Measurements from ENCODE around the gene GABARAPL1. TPM values are rescaled to one million over a fixed set of nuclear protein-coding genes. Genes with fewer than 3 reads are reported as not detected.
"Not testable (repeated sequence)": the region's sequence is repeated elsewhere in the genome, so short reads cannot be mapped to it uniquely, and the experiment has no call there.

Gene GABARAPL1
- total RNA-seq, 2 donors from 2014 or later, result 51.4 to 86.9 TPM

DNA sequence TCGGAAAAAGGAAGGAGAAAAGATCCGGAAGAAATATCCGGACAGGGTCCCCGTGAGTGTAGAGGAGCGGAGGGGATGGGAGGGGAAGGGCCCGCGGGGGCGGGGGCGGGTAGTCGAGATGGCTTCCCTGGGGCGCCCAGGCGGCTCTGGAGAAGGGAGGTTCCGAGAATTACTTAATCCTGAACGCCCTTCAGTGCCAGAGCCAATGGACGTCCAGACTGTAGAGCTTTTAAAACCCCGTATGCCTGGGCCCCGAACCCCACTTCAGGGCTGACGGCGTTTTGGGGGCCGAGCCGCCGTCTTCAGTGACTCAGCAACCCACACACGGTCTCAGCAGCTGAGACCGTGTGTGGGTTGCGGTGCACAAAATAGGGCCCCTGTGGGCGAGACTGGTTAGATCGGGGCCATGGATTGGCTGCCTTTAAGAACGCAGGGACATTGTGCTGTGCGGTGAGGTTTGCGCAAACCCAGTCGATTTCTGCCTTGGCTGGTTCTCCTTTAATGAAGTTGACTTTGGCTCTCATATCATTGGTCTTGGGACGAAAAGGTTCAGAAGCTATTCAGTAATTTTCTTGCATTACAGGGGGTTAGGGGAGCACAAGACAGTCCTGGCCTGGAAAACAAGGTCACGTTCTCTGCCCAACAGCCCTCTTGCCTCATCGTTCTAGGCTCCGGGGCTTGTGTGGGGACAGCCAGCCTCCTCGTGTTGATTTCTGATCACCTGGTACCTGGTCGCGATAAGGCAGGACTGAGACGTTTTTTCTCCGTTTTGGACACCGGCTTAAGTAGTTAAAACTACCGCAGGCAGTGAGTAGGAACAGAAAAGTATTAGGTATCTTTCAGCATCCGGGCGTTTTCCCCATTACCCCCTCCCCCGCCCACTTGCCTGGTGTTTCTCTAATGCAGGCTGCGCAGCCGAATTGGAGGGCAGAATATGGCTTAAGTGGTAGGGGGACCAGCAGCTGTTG is 775 bp downstream of the GABARAPL1 start:
- no peaks in the 10 kb centered on the region for H3K36me3 ChIP-seq (replicated peaks in 1 of 2; ENCODE audit: insufficient read depth in 1 of 2, low read depth in 2 of 2)
- peak; percentile 72 to 87 (median 75) for DNase-seq
- no peaks in the 10 kb centered on the region for H3K9me3 ChIP-seq
- intact Hi-C loops (cut with DNase I), result no loop called here
- WGBS, 2 donors, result 0 to 1% methylated on average over 28 to 47 of the region's 47 CpGs
- peaks cover 24% of the 10 kb centered on the region for H3K4me1 ChIP-seq
- no peaks in the 10 kb centered on the region for H3K27me3 ChIP-seq
- ATAC-seq, result peak; percentile 54
- TF ChIP-seq POLR2A (IDR thresholded peaks at IDR 0.05), result peak; percentile 23 to 62 (median 61)
- TF ChIP-seq, protein P1, sequence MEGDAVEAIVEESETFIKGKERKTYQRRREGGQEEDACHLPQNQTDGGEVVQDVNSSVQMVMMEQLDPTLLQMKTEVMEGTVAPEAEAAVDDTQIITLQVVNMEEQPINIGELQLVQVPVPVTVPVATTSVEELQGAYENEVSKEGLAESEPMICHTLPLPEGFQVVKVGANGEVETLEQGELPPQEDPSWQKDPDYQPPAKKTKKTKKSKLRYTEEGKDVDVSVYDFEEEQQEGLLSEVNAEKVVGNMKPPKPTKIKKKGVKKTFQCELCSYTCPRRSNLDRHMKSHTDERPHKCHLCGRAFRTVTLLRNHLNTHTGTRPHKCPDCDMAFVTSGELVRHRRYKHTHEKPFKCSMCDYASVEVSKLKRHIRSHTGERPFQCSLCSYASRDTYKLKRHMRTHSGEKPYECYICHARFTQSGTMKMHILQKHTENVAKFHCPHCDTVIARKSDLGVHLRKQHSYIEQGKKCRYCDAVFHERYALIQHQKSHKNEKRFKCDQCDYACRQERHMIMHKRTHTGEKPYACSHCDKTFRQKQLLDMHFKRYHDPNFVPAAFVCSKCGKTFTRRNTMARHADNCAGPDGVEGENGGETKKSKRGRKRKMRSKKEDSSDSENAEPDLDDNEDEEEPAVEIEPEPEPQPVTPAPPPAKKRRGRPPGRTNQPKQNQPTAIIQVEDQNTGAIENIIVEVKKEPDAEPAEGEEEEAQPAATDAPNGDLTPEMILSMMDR (IDR thresholded peaks at IDR 0.05), result no peak
- peak overlapping the region; percentile 98 to 100 (median 100) for H3K27ac ChIP-seq
- H3K4me3 ChIP-seq, result peak overlapping the region; percentile 62 to 71

DNA sequence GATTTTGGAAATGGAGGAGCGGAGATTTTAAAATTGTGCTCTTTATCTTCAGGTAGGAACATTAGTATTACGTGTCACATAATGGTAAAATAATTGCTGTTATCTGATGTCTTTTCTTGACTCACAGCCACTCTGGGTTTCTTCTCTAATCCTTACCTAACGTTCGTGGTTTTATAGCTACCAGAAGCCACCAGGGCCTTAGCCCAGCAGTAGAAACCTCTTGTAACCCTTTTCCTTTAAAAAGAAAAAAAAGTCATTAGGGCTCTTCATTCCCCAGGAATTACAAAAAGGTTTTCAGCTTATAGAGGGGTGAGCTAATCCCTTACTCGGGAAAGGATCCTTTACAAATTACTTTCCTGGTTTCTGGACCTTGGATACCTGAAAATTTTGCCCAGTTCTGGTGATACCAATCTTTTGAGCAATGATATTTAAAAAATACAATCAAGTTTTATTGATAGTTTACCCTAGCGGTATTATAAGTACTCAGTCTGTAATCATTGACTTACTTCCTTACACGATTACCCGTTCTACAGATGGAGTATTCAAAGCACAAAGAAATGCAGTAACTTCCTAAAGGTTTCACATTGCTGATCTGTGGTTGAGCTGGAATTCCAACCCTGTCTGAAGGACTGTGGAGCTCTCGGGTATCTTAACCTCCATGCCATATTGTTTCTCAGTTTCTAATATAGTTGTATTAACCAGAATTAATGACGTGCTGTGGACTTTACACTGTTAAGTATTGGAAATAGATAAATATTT is 1.6 kb downstream of the GABARAPL1 start:
- no peak for TF ChIP-seq POLR2A (IDR thresholded peaks at IDR 0.05)
- TF ChIP-seq, protein P1 (IDR thresholded peaks at IDR 0.05), result peak in 1 of 7 experiments; percentile 13
- Histone ChIP-seq H3K9me3 (no peaks in the 10 kb centered on the region), H3K4me3 (peak overlapping the region; percentile 62 to 71), H3K27ac (peak overlapping the region; percentile 98 to 100 (median 100)), H3K4me1 (peaks cover 24% of the 10 kb centered on the region), H3K36me3 (replicated peaks in 1 of 2; ENCODE audit: insufficient read depth in 1 of 2, low read depth in 2 of 2) (no peaks in the 10 kb centered on the region), H3K27me3 (no peaks in the 10 kb centered on the region)
- intact Hi-C loops (cut with DNase I), result no loop called here
- no peak for DNase-seq
- WGBS, 2 donors, result 0 to 8% methylated on average over 10 of the region's 10 CpGs
- no peak for ATAC-seq

DNA sequence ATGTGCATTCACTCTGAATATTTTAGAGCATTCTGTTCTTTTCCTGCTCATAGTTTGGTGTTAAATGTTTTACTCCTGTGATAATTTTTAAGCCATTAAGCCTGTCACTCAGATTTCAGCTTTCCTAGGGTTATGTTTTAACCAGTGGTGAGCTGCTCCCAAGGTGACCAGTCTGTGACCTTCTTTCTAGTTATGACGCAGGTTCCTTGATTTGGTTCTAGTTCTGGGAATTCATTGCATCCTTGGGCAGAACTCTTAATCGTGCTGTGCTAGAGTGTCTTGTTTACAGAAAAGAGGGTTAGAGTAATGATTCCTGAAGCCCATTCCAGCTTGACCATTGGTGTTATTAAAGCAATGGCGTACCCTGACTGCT is 2.2 kb downstream of the GABARAPL1 start:
- peak in 1 of 4 donors; percentile 49 for DNase-seq
- peaks cover 27% of the 10 kb centered on the region for H3K4me1 ChIP-seq
- ATAC-seq, result no peak
- intact Hi-C loops (cut with DNase I), result no loop called here
- H3K9me3 ChIP-seq, result no peaks in the 10 kb centered on the region
- H3K27me3 ChIP-seq, result no peaks in the 10 kb centered on the region
- H3K4me3 ChIP-seq, result peak overlapping the region in 1 of 2 donors; percentile 71
- H3K36me3 ChIP-seq (replicated peaks in 1 of 2; ENCODE audit: insufficient read depth in 1 of 2, low read depth in 2 of 2), result no peaks in the 10 kb centered on the region
- peak overlapping the region; percentile 22 to 100 (median 99) for H3K27ac ChIP-seq
- TF ChIP-seq, protein P1 (IDR thresholded peaks at IDR 0.05), result no peak
- TF ChIP-seq POLR2A (IDR thresholded peaks at IDR 0.05), result peak in 1 of 3 donors; percentile 5
- WGBS, 2 donors, result 39 to 47% methylated on average over 3 of the region's 3 CpGs

DNA sequence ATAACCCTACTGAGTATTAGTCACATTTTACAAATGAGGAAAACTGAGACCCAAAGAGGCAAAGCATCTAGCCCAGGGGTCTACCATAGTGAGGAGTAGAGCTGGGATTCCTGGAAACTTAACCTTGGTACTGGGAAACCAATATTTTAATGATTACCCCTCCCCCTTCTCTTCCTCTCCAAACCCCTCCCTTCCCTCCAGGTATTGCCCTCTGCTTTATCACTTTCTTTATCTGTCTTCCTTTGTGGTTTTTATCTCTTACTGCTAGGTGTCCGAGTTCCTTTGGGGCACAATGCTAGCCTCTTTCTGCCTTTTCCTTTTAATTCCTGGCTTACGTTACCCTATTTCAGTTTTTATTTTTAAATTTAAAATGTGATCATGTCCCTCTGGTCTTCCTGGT is 2.8 kb downstream of the GABARAPL1 start:
- no peak for TF ChIP-seq POLR2A (IDR thresholded peaks at IDR 0.05)
- TF ChIP-seq, protein P1 (IDR thresholded peaks at IDR 0.05), result no peak
- H3K27me3 ChIP-seq, result no peaks in the 10 kb centered on the region
- H3K36me3 ChIP-seq (replicated peaks in 1 of 2; ENCODE audit: insufficient read depth in 1 of 2, low read depth in 2 of 2), result no peaks in the 10 kb centered on the region
- intact Hi-C loops (cut with DNase I), result no loop called here
- no peaks in the 10 kb centered on the region for H3K9me3 ChIP-seq
- peaks cover 32% of the 10 kb centered on the region for H3K4me1 ChIP-seq
- no peak overlapping the region for H3K4me3 ChIP-seq
- ATAC-seq (no peak), DNase-seq (no peak)
- 36 to 48% methylated on average over 2 of the region's 2 CpGs for WGBS, 2 donors
- peak overlapping the region in 3 of 4 donors; percentile 98 to 100 (median 100) for H3K27ac ChIP-seq

DNA sequence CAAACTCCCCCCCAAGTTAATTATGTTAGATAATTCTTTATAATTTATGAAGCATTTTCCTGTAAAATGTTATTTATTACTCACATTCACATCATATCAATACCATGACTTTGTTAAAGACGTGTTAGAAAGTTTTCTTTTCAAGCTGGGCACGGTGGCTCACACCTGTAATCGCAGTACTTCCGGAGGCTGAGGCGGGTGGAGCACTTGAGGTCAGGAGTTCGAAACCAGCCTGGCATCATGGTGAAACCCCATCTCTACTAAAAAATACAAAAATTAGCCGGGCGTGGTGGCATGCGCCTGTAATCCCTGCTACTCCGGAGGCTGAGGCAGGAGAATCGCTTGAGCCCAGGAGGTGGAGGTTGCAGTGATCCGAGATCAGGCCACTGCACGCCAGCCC is 3.3 kb downstream of the GABARAPL1 start:
- H3K36me3 ChIP-seq (replicated peaks in 1 of 2; ENCODE audit: insufficient read depth in 1 of 2, low read depth in 2 of 2); H3K4me3 ChIP-seq; intact Hi-C loops (cut with DNase I); H3K9me3 ChIP-seq; H3K27me3 ChIP-seq; DNase-seq; ATAC-seq: not testable (repeated sequence)
- Histone ChIP-seq H3K4me1 (peaks cover 37% of the 10 kb centered on the region), H3K27ac (peak overlapping the region in 1 of 4 donors; percentile 100)
- 90 to 95% methylated on average over 13 of the region's 13 CpGs for WGBS, 2 donors

Data from body of pancreas (tissue), 4 donors.